ENCODE measurements around the gene ABCB4.

- TF ChIP-seq, protein P1, sequence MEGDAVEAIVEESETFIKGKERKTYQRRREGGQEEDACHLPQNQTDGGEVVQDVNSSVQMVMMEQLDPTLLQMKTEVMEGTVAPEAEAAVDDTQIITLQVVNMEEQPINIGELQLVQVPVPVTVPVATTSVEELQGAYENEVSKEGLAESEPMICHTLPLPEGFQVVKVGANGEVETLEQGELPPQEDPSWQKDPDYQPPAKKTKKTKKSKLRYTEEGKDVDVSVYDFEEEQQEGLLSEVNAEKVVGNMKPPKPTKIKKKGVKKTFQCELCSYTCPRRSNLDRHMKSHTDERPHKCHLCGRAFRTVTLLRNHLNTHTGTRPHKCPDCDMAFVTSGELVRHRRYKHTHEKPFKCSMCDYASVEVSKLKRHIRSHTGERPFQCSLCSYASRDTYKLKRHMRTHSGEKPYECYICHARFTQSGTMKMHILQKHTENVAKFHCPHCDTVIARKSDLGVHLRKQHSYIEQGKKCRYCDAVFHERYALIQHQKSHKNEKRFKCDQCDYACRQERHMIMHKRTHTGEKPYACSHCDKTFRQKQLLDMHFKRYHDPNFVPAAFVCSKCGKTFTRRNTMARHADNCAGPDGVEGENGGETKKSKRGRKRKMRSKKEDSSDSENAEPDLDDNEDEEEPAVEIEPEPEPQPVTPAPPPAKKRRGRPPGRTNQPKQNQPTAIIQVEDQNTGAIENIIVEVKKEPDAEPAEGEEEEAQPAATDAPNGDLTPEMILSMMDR (IDR thresholded peaks at IDR 0.05; ENCODE audit: poor library complexity), result no peak
- TF ChIP-seq EZH2phosphoT487 (IDR thresholded peaks at IDR 0.05; ENCODE audit: low read depth, severe bottlenecking, unreplicated experiment), result no peak
- no peak for TF ChIP-seq EZH2 (IDR thresholded peaks at IDR 0.05; ENCODE audit: borderline replicate concordance)
Observed at GRCh38 chr7:87505557-87506245, 30.2 kb upstream of the ABCB4 start.

All from hepatocyte (in vitro differentiated cells).